H4 (cell line): Measurements from ENCODE around the gene TNS4. TPM values are rescaled to one million over a fixed set of nuclear protein-coding genes. Genes with fewer than 3 reads are reported as not detected.

Experiments
- DNase-seq: peaks from one replicate; pipeline ENCODE4 v3.0.0-alpha.2; 2015; ENCODE audit warnings: low spot score
- total RNA-seq: library from RNA; depleted of rRNA; stranded (reverse); fragments of >200 nt; shearing (Covaris generic); gene quantifications from 2 replicates; pipeline ENCODE4 v1.2.3, GENCODE V29; 2014

The TNS4 gene
- total RNA-seq, 1 experiment from 2014 or later = not detected

- DNase-seq = no peak
Measured at GRCh38 chr17:40472733-40473452, 28.5 kb downstream of the TNS4 start.

DNA sequence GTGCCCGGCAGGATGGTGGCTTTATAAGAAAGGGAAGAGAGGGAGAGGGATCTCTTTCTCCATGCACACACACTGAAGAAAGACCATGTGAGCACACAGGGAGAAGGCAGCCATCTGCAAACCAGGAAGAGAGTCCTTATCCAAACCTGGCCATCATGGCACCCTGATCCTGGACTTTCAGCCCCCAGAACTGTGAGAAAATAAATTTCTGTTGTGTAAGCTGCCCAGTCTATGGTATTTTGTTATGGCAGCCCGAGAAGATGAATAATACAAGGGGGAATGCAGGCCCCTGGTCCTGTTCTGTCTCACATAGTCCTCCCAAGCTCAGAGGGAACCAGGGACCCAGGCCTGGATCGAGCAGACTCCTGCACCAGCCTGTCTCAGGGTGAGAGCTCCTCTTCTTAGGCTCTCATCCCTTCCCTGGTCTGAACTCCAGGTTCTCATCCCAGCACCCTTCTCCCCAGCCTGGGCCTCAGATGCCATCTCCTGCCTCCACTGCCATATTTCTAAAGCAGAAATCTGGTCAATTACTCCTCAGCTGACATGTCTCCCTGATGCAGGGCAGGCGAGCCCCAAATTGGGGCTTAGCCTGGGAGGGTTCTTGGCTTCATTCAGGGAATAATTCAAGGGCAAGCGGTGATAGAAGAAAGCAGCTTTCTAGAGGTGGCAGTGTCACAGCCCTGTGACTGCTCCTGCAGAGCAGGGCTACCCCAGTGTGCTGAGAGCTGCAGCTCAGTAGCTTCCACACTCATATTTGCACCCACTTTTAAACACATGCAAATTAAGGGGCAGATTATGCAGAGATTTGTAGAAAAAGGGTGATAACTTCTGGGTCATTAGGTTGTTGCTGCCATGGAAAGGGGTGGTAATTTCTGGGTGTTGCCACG is 29.3 kb downstream of the TNS4 start:
- no peak for DNase-seq

DNA sequence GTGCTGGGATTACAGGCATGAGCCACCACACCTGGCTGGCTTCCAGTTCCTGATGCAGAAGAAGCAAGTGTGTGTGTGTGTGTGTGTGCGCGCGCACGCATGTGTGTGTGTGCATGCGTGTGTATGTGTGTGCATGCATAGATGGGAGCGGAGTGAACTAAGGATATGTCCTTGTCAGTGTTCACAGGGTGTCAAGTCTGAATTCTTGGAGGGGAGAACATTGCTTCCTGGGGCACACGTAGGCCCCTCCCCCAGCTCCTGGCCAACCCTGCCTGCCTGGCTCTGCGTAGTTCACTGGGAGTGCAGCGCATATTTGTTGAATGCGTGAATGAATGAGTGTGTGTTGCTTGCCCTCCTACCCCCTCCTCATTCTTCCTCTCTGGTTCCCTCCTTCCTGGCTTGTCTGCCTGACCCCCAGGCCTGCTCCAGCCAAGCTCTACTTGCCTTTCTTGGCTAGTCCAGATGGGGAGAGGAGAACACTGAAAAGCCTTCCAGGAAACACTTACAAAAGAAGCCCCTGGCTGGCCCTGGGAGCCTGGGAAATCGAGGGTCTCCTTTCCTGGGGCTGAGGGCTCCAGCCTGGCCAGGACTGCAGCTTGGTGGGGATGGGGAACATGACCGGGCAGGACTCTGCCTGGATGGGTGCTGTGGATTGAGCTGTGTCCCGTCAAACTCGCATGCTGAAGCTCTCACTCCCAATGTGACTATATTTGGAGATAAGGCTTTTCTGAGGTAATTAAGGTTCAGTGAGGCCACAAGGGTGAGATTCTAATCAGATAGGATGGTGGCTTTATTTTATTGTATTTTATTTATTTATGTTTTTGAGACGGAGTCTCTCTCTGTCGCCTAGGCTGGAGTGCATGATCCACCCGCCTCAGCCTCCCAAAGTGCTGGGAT is 30.2 kb downstream of the TNS4 start:
- DNase-seq = no peak

GRCh38 chr17:40469805-40470675 is 31.4 kb downstream of the TNS4 start:
- no peak for DNase-seq

DNA sequence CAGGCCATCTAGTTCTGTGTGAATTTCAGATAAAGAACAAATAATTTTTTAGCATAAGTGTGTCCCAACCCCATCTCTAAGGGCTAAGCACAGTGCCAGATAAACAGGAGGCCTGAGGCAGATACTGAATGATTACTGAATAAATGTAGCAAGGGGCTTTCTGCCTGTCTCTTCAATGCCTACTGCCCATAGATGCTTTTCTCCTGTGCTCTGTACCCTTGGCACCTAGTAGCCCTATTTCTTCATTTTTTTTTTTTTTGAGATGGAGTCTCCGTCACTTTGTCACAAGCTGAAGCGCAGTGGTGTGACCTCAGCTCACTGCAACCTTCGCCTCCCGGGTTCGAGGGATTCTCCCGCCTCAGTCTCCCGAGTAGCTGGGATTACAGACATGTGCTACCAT is 32.9 kb downstream of the TNS4 start:
- DNase-seq = no peak

- DNase-seq = no peak
Measured at GRCh38 chr17:40467281-40467867, 34.0 kb downstream of the TNS4 start.

DNA sequence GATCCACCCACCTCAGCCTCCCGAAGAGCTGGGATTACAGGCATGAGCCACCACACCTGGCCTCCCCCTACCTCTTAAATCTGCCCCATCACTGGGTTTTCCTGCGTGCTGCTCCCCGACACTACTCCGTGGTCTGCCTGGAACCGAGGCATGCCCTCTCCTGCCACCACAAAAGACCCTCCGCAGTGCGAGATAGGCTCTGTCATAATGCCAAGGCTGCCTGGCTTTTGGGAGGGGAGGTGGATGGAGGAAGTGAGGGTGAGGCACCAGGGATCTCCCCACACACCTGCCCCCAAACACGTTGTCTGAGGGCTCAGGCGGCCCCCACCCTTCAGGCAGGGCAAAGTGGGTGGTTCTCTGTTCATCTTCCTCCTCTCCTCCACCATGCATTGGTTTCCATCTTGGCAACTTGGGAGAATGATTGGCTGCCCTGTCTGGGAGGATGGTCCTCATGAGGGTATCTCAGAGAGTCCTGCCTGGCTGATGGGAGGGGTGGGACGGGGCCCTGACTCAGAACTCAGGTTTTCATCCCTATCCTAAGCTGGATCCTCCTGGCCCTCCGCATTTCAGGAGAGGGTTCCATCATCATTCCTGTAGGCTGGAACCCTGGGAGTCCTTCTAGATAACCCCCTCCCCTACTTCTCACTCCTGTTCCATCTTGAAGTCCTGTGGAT is 35.0 kb downstream of the TNS4 start:
- DNase-seq = no peak

DNA sequence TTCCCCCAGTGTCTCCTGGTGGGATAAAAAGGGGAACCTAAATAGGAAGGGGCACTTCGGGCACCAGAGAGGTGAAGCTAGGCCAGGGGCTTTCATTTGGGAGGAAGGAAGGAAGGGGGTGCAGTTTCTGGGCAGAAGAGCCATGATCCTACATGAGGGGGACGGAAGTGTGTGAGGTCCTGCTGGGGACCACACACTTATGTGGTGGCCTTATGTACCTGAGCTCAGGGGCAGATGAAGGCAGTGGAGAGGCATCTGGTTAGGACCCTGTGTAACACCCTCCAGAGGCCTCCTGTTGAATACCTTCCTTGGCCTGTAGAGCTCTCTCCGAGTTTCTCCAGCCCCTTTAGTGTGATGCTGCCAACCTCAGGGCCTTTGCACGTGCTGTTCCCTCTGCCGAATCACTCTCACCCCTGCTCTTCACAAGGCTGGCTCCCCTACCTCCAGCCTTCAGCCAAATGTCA is 37.0 kb downstream of the TNS4 start:
- DNase-seq = no peak

DNA sequence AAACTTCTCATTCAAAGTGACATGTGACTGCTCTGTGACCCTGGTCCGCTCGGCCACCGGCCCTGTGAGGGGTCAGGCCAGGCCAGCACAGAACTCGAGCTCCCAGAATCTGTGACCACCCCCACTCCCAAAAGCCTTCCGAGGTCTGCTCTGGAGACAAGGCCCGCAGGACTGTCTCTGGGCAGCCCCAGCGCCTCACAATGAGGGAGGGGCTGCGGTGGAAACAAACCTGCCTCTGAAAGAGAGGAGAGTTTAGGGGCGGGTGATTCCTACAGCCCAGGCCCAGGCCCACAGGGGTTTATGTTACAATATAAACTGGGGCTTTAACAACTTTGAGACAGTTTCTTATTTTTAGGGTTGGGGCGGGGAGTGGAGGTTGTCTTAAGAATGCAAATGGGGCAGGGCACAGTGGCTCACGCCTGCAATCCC is 38.3 kb downstream of the TNS4 start:
- DNase-seq = no peak

DNA sequence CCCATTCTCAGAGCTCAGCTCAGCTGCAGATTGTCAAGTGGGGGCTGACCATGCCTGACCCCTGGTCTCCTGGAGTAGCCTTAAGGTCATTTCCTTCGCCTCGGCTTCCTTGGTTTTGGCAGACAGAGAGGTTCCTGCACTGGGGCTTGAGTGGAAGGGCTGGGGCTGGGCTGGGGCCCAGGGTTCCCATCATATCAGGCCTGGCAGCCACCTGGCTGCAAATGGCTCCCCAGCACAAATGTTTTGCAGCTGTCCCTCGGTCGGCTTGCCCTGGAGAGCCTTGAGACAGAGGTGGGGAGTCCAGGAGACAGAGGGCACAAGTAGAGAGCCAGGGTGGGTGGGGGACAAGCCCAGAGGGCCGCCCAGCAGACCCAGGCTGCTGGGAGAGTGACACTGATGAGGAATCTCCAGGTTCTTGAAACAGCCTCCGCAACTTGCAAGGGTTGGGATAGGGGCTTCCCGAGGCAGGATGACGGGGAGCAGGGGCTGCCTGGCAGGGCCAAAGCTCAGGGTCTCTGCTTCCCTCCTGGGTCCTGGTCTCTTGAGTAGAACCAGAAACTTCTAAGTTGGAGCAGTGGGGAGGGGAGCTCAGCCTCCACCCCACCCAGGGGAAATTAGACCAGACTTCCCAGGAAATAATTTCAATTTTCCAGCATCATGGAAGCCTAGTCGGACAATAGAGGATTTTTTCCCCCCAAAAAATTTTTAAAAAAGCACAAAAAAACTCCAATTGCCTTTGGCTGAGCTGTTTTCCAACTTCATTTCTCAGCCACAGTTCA is 38.9 kb downstream of the TNS4 start:
- no peak for DNase-seq

DNA sequence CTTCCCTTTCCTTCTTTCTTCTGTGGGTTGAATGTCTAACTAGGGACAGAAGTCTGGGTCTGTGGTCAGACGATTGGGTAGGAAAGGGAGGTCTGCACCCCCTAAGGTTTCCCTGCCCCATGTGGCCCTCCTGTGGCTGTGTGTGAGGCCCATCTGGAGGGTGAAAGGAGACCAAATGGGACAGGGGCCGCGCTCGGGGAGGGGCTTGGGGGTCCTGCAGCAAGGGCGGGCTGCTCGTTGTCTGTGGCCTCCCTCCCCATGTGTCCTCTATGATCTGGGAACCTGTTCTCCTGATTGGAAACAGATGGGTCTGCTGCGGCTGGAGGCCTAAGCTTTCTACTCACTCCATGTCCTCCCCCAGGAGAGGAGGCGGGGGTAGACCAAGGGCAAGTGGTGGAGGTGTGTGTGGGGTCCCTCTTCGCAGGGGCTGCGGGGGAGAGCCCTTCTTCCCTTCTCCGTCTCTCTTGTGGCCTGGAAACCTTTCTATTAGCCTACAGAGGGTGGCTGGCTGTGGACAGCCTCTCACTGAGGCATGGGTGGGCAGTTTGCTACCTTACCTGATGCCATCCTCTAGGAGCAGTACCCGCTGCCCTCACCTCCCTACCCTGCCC is 39.6 kb downstream of the TNS4 start:
- DNase-seq = no peak

GRCh38 chr17:40460968-40461731 is 40.3 kb downstream of the TNS4 start:
- no peak for DNase-seq

DNA sequence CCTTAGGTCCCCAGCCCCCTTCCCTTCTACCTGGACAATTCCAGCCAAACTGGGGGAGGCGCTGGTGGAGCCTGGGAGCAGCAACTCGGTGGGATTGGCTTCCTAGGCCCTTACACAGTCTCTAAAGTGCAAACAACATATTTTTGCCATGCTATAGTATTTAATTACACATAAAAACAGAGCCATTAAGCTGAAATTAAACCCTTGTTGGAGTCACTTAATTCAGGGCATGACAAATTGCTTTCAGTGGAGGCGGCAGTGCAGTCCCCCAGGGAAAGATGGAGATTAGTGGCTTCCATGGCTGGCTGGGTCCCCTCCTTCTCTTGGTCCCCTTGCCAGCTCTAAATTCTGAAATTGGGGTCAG is 40.8 kb downstream of the TNS4 start:
- no peak for DNase-seq

DNA sequence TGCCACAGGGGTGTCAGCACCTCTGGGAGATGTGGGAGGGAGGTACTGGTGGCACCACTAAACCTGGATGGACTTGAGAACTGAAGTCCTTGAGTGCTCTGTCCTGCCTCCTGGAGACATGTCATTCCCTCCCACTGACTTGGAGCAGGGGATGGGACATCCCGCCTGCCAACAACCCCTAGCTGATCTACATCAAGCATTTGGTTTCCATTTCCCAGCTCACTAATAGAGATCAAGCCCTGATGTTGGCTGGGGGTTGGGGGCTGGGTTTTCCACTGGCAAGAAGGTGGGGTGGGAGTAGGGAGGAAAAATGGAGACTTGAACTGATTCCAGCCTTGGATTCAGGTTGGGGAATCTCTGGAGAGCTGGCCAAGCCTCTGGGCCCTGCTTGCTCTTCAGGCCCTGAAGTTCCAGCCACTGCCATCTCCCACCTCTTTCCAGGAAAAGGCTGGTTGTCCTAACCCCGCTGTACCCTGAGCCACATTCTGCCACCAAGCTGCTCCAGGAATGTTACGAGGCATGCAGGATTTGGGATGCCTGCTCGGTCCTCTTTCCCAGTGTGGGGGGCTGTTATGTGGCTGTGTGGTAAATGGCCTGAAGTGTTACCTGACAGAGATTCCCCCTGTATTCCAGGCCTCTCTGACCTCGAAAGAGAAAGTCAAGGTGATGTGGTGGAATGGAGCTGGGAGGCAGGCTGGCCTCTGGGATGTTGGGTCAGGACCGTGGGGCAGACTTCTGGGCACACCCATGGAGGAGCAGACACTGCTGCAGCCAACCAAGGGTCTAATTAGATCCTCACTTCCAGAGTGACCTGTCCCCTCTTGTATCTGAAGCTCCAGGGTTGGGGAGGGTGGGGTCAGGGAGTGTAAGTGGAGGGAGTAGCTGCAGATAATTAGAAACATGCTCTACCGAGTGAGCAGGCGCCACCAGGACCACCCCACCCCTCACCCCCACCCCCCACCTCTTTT is 41.5 kb downstream of the TNS4 start:
- DNase-seq = no peak

GRCh38 chr17:40458851-40459482 is 42.5 kb downstream of the TNS4 start:
- DNase-seq = no peak
